ENCODE results near the gene ASB15.

The ASB15 gene

GRCh38 chr7:123677061-123677715, 75.6 kb downstream of the ASB15 start:
- no peak overlapping the region for H2BK12ac ChIP-seq (ENCODE audit: low read length)
- no peak overlapping the region for H4K91ac ChIP-seq (ENCODE audit: low read depth, low read length, poor library complexity)
- H3K4me1 ChIP-seq (ENCODE audit: control insufficient read depth in 2 of 2, insufficient read depth in 1 of 2, low read depth in 1 of 2, low read length in 2 of 2): peaks cover 0 to 4% of the 10 kb centered on the region in 2 donors
- WGBS, 2 donors (ENCODE audit: extremely low coverage in 2 of 2, insufficient read length in 2 of 2, insufficient replicate concordance in 1 of 2): no CpG with 5 or more reads among the region's 2 CpGs
- H3K9me3 ChIP-seq (replicated peaks in 1 of 2; ENCODE audit: control insufficient read depth in 2 of 2, insufficient read depth in 1 of 2, low read depth in 1 of 2, low read length in 2 of 2): peaks cover 0 to 2% of the 10 kb centered on the region in 2 donors
- H3K18ac ChIP-seq (ENCODE audit: low read length): no peak overlapping the region
- H3K27me3 ChIP-seq (ENCODE audit: control insufficient read depth in 3 of 3, insufficient read depth in 3 of 3, low read depth in 1 of 3, low read length in 3 of 3): no peaks in the 10 kb centered on the region
- no peak overlapping the region for H3K27ac ChIP-seq (replicated peaks; ENCODE audit: low read length)
- H2AK5ac ChIP-seq (ENCODE audit: low read depth, low read length): no peak overlapping the region
- no peak for DNase-seq (ENCODE audit: low spot score)
- no peak overlapping the region for H3K4me2 ChIP-seq (ENCODE audit: insufficient read depth, low read length, poor library complexity, severe bottlenecking)
- H3K4me3 ChIP-seq (ENCODE audit: low read length in 2 of 2): no peak overlapping the region
- no peak overlapping the region for H2BK120ac ChIP-seq (ENCODE audit: low read depth, low read length)
- H3K9ac ChIP-seq (ENCODE audit: low read depth, low read length, poor library complexity): no peak overlapping the region
- no peak overlapping the region for H4K8ac ChIP-seq (ENCODE audit: low read depth, low read length)
- no peak overlapping the region for H2BK15ac ChIP-seq (ENCODE audit: low read length)
- H3K23ac ChIP-seq (ENCODE audit: low read depth, low read length, poor library complexity): no peak overlapping the region
- no peak overlapping the region for H2BK5ac ChIP-seq (ENCODE audit: low read length)
- no peaks in the 10 kb centered on the region for H3K79me1 ChIP-seq (ENCODE audit: low read depth, low read length)
- H3K4ac ChIP-seq (ENCODE audit: low read length): no peak overlapping the region
- no peak overlapping the region for H3K14ac ChIP-seq (ENCODE audit: low read length)
- no peak overlapping the region for H2AFZ ChIP-seq (ENCODE audit: low read length)
- peaks cover 4 to 29% of the 10 kb centered on the region in 2 donors for H3K36me3 ChIP-seq (replicated peaks in 1 of 2; ENCODE audit: control insufficient read depth in 2 of 2, insufficient read depth in 2 of 2, low read length in 2 of 2)

GRCh38 chr7:123679614-123680013, 78.0 kb downstream of the ASB15 start:
- no CpG with 5 or more reads among the region's 3 CpGs for WGBS, 2 donors (ENCODE audit: extremely low coverage in 2 of 2, insufficient read length in 2 of 2, insufficient replicate concordance in 1 of 2)
- Histone ChIP-seq H2BK12ac (ENCODE audit: low read length) (no peak overlapping the region), H4K8ac (ENCODE audit: low read depth, low read length) (no peak overlapping the region)

GRCh38 chr7:123680580-123680979, 79.0 kb downstream of the ASB15 start:
- no peak overlapping the region for H3K4me2 ChIP-seq (ENCODE audit: insufficient read depth, low read length, poor library complexity, severe bottlenecking)
- no peak overlapping the region for H3K9ac ChIP-seq (ENCODE audit: low read depth, low read length, poor library complexity)
- H3K27ac ChIP-seq (replicated peaks; ENCODE audit: low read length): no peak overlapping the region
- H3K14ac ChIP-seq (ENCODE audit: low read length): no peak overlapping the region
- no peak overlapping the region for H4K8ac ChIP-seq (ENCODE audit: low read depth, low read length)
- peaks cover 0 to 2% of the 10 kb centered on the region in 2 donors for H3K9me3 ChIP-seq (replicated peaks in 1 of 2; ENCODE audit: control insufficient read depth in 2 of 2, insufficient read depth in 1 of 2, low read depth in 1 of 2, low read length in 2 of 2)
- H3K23ac ChIP-seq (ENCODE audit: low read depth, low read length, poor library complexity): no peak overlapping the region
- H2BK15ac ChIP-seq (ENCODE audit: low read length): no peak overlapping the region
- no peak overlapping the region for H3K4ac ChIP-seq (ENCODE audit: low read length)
- H3K79me1 ChIP-seq (ENCODE audit: low read depth, low read length): no peaks in the 10 kb centered on the region
- H3K4me3 ChIP-seq (ENCODE audit: low read length in 2 of 2): no peak overlapping the region
- no peak overlapping the region for H2BK12ac ChIP-seq (ENCODE audit: low read length)
- H3K18ac ChIP-seq (ENCODE audit: low read length): no peak overlapping the region
- no peak overlapping the region for H2AFZ ChIP-seq (ENCODE audit: low read length)
- H3K27me3 ChIP-seq (ENCODE audit: control insufficient read depth in 3 of 3, insufficient read depth in 3 of 3, low read depth in 1 of 3, low read length in 3 of 3): no peaks in the 10 kb centered on the region
- H2BK5ac ChIP-seq (ENCODE audit: low read length): no peak overlapping the region
- no peak overlapping the region for H2BK120ac ChIP-seq (ENCODE audit: low read depth, low read length)
- H2AK5ac ChIP-seq (ENCODE audit: low read depth, low read length): no peak overlapping the region
- no peak overlapping the region for H4K91ac ChIP-seq (ENCODE audit: low read depth, low read length, poor library complexity)
- DNase-seq (ENCODE audit: low spot score): no peak
- WGBS, 2 donors (ENCODE audit: extremely low coverage in 2 of 2, insufficient read length in 2 of 2, insufficient replicate concordance in 1 of 2): no CpG with 5 or more reads among the region's 3 CpGs
- H3K4me1 ChIP-seq (ENCODE audit: control insufficient read depth in 2 of 2, insufficient read depth in 1 of 2, low read depth in 1 of 2, low read length in 2 of 2): no peaks in the 10 kb centered on the region
- peaks cover 4 to 63% of the 10 kb centered on the region in 2 donors for H3K36me3 ChIP-seq (replicated peaks in 1 of 2; ENCODE audit: control insufficient read depth in 2 of 2, insufficient read depth in 2 of 2, low read length in 2 of 2)

More at GRCh38 chr7:123679614-123680013, 78.0 kb downstream of the ASB15 start:
- Histone ChIP-seq H3K4ac (ENCODE audit: low read length) (no peak overlapping the region), H3K27ac (replicated peaks; ENCODE audit: low read length) (no peak overlapping the region), H2BK15ac (ENCODE audit: low read length) (no peak overlapping the region), H3K4me2 (ENCODE audit: insufficient read depth, low read length, poor library complexity, severe bottlenecking) (no peak overlapping the region), H2AK5ac (ENCODE audit: low read depth, low read length) (no peak overlapping the region), H2AFZ (ENCODE audit: low read length) (no peak overlapping the region), H3K23ac (ENCODE audit: low read depth, low read length, poor library complexity) (no peak overlapping the region), H3K4me3 (ENCODE audit: low read length in 2 of 2) (no peak overlapping the region), H2BK120ac (ENCODE audit: low read depth, low read length) (no peak overlapping the region), H3K18ac (ENCODE audit: low read length) (no peak overlapping the region), H3K79me1 (ENCODE audit: low read depth, low read length) (no peaks in the 10 kb centered on the region), H3K9me3 (replicated peaks in 1 of 2; ENCODE audit: control insufficient read depth in 2 of 2, insufficient read depth in 1 of 2, low read depth in 1 of 2, low read length in 2 of 2) (peaks cover 0 to 2% of the 10 kb centered on the region in 2 donors), H3K4me1 (ENCODE audit: control insufficient read depth in 2 of 2, insufficient read depth in 1 of 2, low read depth in 1 of 2, low read length in 2 of 2) (no peaks in the 10 kb centered on the region), H3K27me3 (ENCODE audit: control insufficient read depth in 3 of 3, insufficient read depth in 3 of 3, low read depth in 1 of 3, low read length in 3 of 3) (no peaks in the 10 kb centered on the region), H3K36me3 (replicated peaks in 1 of 2; ENCODE audit: control insufficient read depth in 2 of 2, insufficient read depth in 2 of 2, low read length in 2 of 2) (peaks cover 4 to 53% of the 10 kb centered on the region in 2 donors), H3K9ac (ENCODE audit: low read depth, low read length, poor library complexity) (no peak overlapping the region), H3K14ac (ENCODE audit: low read length) (no peak overlapping the region), H2BK5ac (ENCODE audit: low read length) (no peak overlapping the region), H4K91ac (ENCODE audit: low read depth, low read length, poor library complexity) (no peak overlapping the region)
- DNase-seq (ENCODE audit: low spot score): no peak

- Histone ChIP-seq H4K8ac (ENCODE audit: low read depth, low read length) (no peak overlapping the region), H3K4me3 (ENCODE audit: low read length in 2 of 2) (no peak overlapping the region), H4K91ac (ENCODE audit: low read depth, low read length, poor library complexity) (no peak overlapping the region), H3K4me1 (ENCODE audit: control insufficient read depth in 2 of 2, insufficient read depth in 1 of 2, low read depth in 1 of 2, low read length in 2 of 2) (no peaks in the 10 kb centered on the region), H2BK120ac (ENCODE audit: low read depth, low read length) (no peak overlapping the region), H3K9me3 (replicated peaks in 1 of 2; ENCODE audit: control insufficient read depth in 2 of 2, insufficient read depth in 1 of 2, low read depth in 1 of 2, low read length in 2 of 2) (peaks cover 0 to 2% of the 10 kb centered on the region in 2 donors), H3K27me3 (ENCODE audit: control insufficient read depth in 3 of 3, insufficient read depth in 3 of 3, low read depth in 1 of 3, low read length in 3 of 3) (no peaks in the 10 kb centered on the region), H2BK15ac (ENCODE audit: low read length) (no peak overlapping the region), H3K79me1 (ENCODE audit: low read depth, low read length) (no peaks in the 10 kb centered on the region), H2AK5ac (ENCODE audit: low read depth, low read length) (no peak overlapping the region), H3K4ac (ENCODE audit: low read length) (no peak overlapping the region), H3K14ac (ENCODE audit: low read length) (no peak overlapping the region), H3K4me2 (ENCODE audit: insufficient read depth, low read length, poor library complexity, severe bottlenecking) (no peak overlapping the region), H2AFZ (ENCODE audit: low read length) (no peak overlapping the region), H3K18ac (ENCODE audit: low read length) (no peak overlapping the region), H2BK5ac (ENCODE audit: low read length) (no peak overlapping the region), H3K27ac (replicated peaks; ENCODE audit: low read length) (no peak overlapping the region), H2BK12ac (ENCODE audit: low read length) (no peak overlapping the region), H3K23ac (ENCODE audit: low read depth, low read length, poor library complexity) (no peak overlapping the region), H3K36me3 (replicated peaks in 1 of 2; ENCODE audit: control insufficient read depth in 2 of 2, insufficient read depth in 2 of 2, low read length in 2 of 2) (peaks cover 4 to 71% of the 10 kb centered on the region in 2 donors), H3K9ac (ENCODE audit: low read depth, low read length, poor library complexity) (no peak overlapping the region)
- 100% methylated on average over 1 of the region's 2 CpGs; no CpG with 5 or more reads in 1 of the 2 donors for WGBS, 2 donors (ENCODE audit: extremely low coverage in 2 of 2, insufficient read length in 2 of 2, insufficient replicate concordance in 1 of 2)
- no peak for DNase-seq (ENCODE audit: low spot score)
These were observed 79.9 kb downstream of the ASB15 start for GRCh38 chr7:123681561-123681960.

All from neuronal stem cell (in vitro differentiated cells).